ENCODE data around the gene TMC3.

DNA sequence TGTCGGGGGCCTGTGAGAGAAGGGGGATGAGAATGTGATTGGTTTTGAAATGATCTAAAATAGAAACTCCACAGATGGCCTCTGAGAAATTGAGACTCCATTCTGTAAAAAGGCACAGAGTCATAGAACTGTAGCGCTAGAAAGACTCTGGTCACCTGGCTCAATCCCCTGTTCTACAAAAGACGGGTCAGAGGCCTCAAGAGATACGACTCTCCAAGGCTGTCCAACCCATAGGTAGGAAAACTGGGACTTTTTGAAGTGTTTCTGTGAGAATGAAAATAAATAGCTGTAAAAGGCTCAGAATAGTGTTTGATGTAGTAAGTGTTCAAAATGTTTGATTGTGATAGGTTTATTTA, 11.7 kb upstream of the TMC3 start:
- TF ChIP-seq POLR2AphosphoS5 (IDR thresholded peaks at IDR 0.05) (no peak), POLR2A (IDR thresholded peaks at IDR 0.05; ENCODE audit: low read depth) (no peak)

Data from esophagus muscularis mucosa (tissue), 2 donors.